Chondrocyte (in vitro differentiated cells): Measurements from ENCODE around the gene AOX1. TPM values are rescaled to one million over a fixed set of nuclear protein-coding genes. Genes with fewer than 3 reads are reported as not detected.
A peak's percentile ranks its signal among the peaks of the same experiment; 100 is the strongest.

Source experiments
- DNase-seq: peaks from one replicate; pipeline ENCODE4 v3.0.0; 2021; ENCODE audit warnings: mixed read lengths, low spot score
- H3K27ac Mint-ChIP-seq: one replicate; pipeline ENCODE4 v1.8.0; 2021; ENCODE audit warnings: mild to moderate bottlenecking, moderate library complexity, mixed read lengths; ENCODE audit not compliant: unreplicated experiment
- H3K27me3 Mint-ChIP-seq: 2 replicates; pipeline ENCODE4 v1.8.0; 2021; ENCODE audit warnings: low read depth, mixed read lengths
- H3K36me3 Mint-ChIP-seq: 2 replicates; pipeline ENCODE4 v1.8.0; 2021; ENCODE audit warnings: low read depth, mixed read lengths
- H3K4me1 Mint-ChIP-seq: 2 replicates; pipeline ENCODE4 v1.8.0; 2021; ENCODE audit warnings: low read depth, mild to moderate bottlenecking, mixed read lengths
- H3K4me3 Mint-ChIP-seq: one replicate; pipeline ENCODE4 v1.8.0; 2021; ENCODE audit warnings: mild to moderate bottlenecking, moderate library complexity, mixed read lengths; ENCODE audit not compliant: unreplicated experiment
- H3K9me3 Mint-ChIP-seq: 2 replicates; pipeline ENCODE4 v1.8.0; 2021; ENCODE audit warnings: low read depth, mixed read lengths
- CTCF ChIP-seq: fragments of 200-600 bp; sonication (generic); IDR thresholded peaks from 2 replicates; pipeline ENCODE4 v1.5.0; 2021; ENCODE audit warnings: antibody characterized with exemption, mild to moderate bottlenecking, moderate library complexity
- total RNA-seq: library from RNA; stranded (reverse); gene quantifications from 3 replicates; pipeline ENCODE4 v1.2.1, GENCODE V29; 2021

The AOX1 gene
- total RNA-seq, 1 donor from 2014 or later: 1.7 TPM

- Mint-ChIP-seq H3K27me3 (peaks cover 2% of the 10 kb centered on the region), H3K4me1 (peaks cover 8% of the 10 kb centered on the region), H3K4me3 (peak overlapping the region; percentile 71), H3K27ac (no peak overlapping the region), H3K9me3 (no peaks in the 10 kb centered on the region), H3K36me3 (no peaks in the 10 kb centered on the region)
- TF ChIP-seq CTCF: no peak
- DNase-seq: no peak
Observed at GRCh38 chr2:200586644-200586975, 796 bp downstream of the AOX1 start.

- Mint-ChIP-seq H3K27ac (no peak overlapping the region), H3K4me1 (peaks cover 8% of the 10 kb centered on the region), H3K9me3 (no peaks in the 10 kb centered on the region), H3K36me3 (no peaks in the 10 kb centered on the region), H3K27me3 (peaks cover 4% of the 10 kb centered on the region), H3K4me3 (no peak overlapping the region)
- no peak for DNase-seq
- TF ChIP-seq CTCF: no peak
Observed at GRCh38 chr2:200587007-200587616, 1.3 kb downstream of the AOX1 start.

GRCh38 chr2:200588076-200588678, 2.4 kb downstream of the AOX1 start:
- Mint-ChIP-seq H3K9me3 (no peaks in the 10 kb centered on the region), H3K4me3 (no peak overlapping the region), H3K27ac (no peak overlapping the region), H3K27me3 (peaks cover 4% of the 10 kb centered on the region), H3K4me1 (peaks cover 8% of the 10 kb centered on the region), H3K36me3 (no peaks in the 10 kb centered on the region)
- no peak for TF ChIP-seq CTCF
- DNase-seq: no peak

- Mint-ChIP-seq H3K27me3 (peaks cover 7% of the 10 kb centered on the region), H3K4me1 (peaks cover 8% of the 10 kb centered on the region)
- no peak for TF ChIP-seq CTCF
Observed at GRCh38 chr2:200590090-200590489, 4.3 kb downstream of the AOX1 start.

GRCh38 chr2:200591308-200591707, 5.5 kb downstream of the AOX1 start:
- Mint-ChIP-seq H3K27me3 (peaks cover 7% of the 10 kb centered on the region), H3K4me3 (no peak overlapping the region), H3K4me1 (peaks cover 2% of the 10 kb centered on the region), H3K9me3 (peaks cover 7% of the 10 kb centered on the region), H3K27ac (no peak overlapping the region), H3K36me3 (peaks cover 6% of the 10 kb centered on the region)
- no peak for DNase-seq
- no peak for TF ChIP-seq CTCF

More at GRCh38 chr2:200590090-200590489, 4.3 kb downstream of the AOX1 start:
- DNase-seq: no peak
- Mint-ChIP-seq H3K9me3 (no peaks in the 10 kb centered on the region), H3K36me3 (no peaks in the 10 kb centered on the region), H3K4me3 (no peak overlapping the region), H3K27ac (no peak overlapping the region)
